ENCODE results near the gene ACVR1C. TPM values are rescaled to one million over a fixed set of nuclear protein-coding genes. Genes with fewer than 3 reads are reported as not detected.

Gene ACVR1C
- total RNA-seq, 1 donor from 2014 or later, result 0.17 TPM

- DNase-seq (ENCODE audit: low spot score), result no peak
- TF ChIP-seq CTCF (IDR thresholded peaks at IDR 0.05), result no peak
- peaks cover 9% of the 10 kb centered on the region for H3K9me3 Mint-ChIP-seq (ENCODE audit: low read depth)
- no peaks in the 10 kb centered on the region for H3K4me1 Mint-ChIP-seq (ENCODE audit: low read depth)
- no peak overlapping the region for H3K4me3 Mint-ChIP-seq (ENCODE audit: unreplicated experiment)
- H3K27ac Mint-ChIP-seq (ENCODE audit: unreplicated experiment), result no peak overlapping the region
- H3K36me3 Mint-ChIP-seq (ENCODE audit: low read depth), result no peaks in the 10 kb centered on the region
- peaks cover 72% of the 10 kb centered on the region for H3K27me3 Mint-ChIP-seq (ENCODE audit: low read depth)
These were observed 25.5 kb downstream of the ACVR1C start for GRCh38 chr2:157603198-157603597.

- Mint-ChIP-seq H3K4me1 (ENCODE audit: low read depth) (no peaks in the 10 kb centered on the region), H3K9me3 (ENCODE audit: low read depth) (peaks cover 2% of the 10 kb centered on the region), H3K27me3 (ENCODE audit: low read depth) (peaks cover 64% of the 10 kb centered on the region), H3K4me3 (ENCODE audit: unreplicated experiment) (no peak overlapping the region), H3K27ac (ENCODE audit: unreplicated experiment) (no peak overlapping the region), H3K36me3 (ENCODE audit: low read depth) (no peaks in the 10 kb centered on the region)
- no peak for TF ChIP-seq CTCF (IDR thresholded peaks at IDR 0.05)
- no peak for DNase-seq (ENCODE audit: low spot score)
These were observed 26.9 kb downstream of the ACVR1C start for GRCh38 chr2:157601807-157602206.

GRCh38 chr2:157596992-157597681, 31.5 kb downstream of the ACVR1C start:
- TF ChIP-seq CTCF (IDR thresholded peaks at IDR 0.05), result peak; percentile 83
- Mint-ChIP-seq H3K27me3 (ENCODE audit: low read depth) (peaks cover 61% of the 10 kb centered on the region), H3K27ac (ENCODE audit: unreplicated experiment) (no peak overlapping the region), H3K36me3 (ENCODE audit: low read depth) (no peaks in the 10 kb centered on the region), H3K4me1 (ENCODE audit: low read depth) (no peaks in the 10 kb centered on the region), H3K9me3 (ENCODE audit: low read depth) (no peaks in the 10 kb centered on the region), H3K4me3 (ENCODE audit: unreplicated experiment) (peak overlapping the region; percentile 35)
- DNase-seq (ENCODE audit: low spot score), result no peak

- DNase-seq (ENCODE audit: low spot score), result no peak
- Mint-ChIP-seq H3K36me3 (ENCODE audit: low read depth) (no peaks in the 10 kb centered on the region), H3K27me3 (ENCODE audit: low read depth) (peaks cover 55% of the 10 kb centered on the region), H3K27ac (ENCODE audit: unreplicated experiment) (no peak overlapping the region), H3K4me1 (ENCODE audit: low read depth) (no peaks in the 10 kb centered on the region), H3K4me3 (ENCODE audit: unreplicated experiment) (no peak overlapping the region), H3K9me3 (ENCODE audit: low read depth) (no peaks in the 10 kb centered on the region)
- no peak for TF ChIP-seq CTCF (IDR thresholded peaks at IDR 0.05)
These were observed 35.3 kb downstream of the ACVR1C start for GRCh38 chr2:157593411-157593810.

GRCh38 chr2:157592948-157593347, 35.7 kb downstream of the ACVR1C start:
- no peaks in the 10 kb centered on the region for H3K36me3 Mint-ChIP-seq (ENCODE audit: low read depth)
- peak; percentile 81 for TF ChIP-seq CTCF (IDR thresholded peaks at IDR 0.05)
- no peak overlapping the region for H3K27ac Mint-ChIP-seq (ENCODE audit: unreplicated experiment)
- DNase-seq (ENCODE audit: low spot score), result no peak
- no peaks in the 10 kb centered on the region for H3K4me1 Mint-ChIP-seq (ENCODE audit: low read depth)
- no peak overlapping the region for H3K4me3 Mint-ChIP-seq (ENCODE audit: unreplicated experiment)
- peaks cover 55% of the 10 kb centered on the region for H3K27me3 Mint-ChIP-seq (ENCODE audit: low read depth)
- H3K9me3 Mint-ChIP-seq (ENCODE audit: low read depth), result no peaks in the 10 kb centered on the region
